22Rv1 (cell line): Measurements from ENCODE around the gene ARHGAP26.

Experiments
- CTCF ChIP-seq: fragments of 450-650 bp; IDR thresholded peaks from 2 replicates; pipeline ENCODE4 v1.5.1; 2017; ENCODE audit warnings: mild to moderate bottlenecking
- ZFX ChIP-seq: fragments of 450-650 bp; IDR thresholded peaks from 2 replicates; pipeline ENCODE4 v1.6.1; 2017; ENCODE audit warnings: antibody characterized with exemption, borderline replicate concordance

DNA sequence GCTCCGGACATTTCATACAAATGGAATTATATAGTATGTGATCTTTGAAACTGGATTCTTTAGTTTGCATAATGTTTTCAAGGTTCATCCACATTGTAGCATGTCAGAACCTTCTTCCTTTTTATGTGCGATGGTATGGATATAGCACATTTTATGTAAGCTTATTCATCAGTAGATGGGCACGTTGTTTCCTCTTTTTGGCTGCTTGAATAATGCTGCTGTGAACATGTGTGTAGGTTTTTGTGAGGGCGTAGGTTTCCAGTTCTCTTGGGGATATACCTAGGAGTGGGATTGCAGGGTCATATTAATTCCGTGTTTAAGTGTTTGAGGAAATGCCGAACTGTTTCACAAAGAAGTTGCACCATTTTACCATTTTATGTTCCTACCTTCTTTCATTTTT is 445.5 kb downstream of the ARHGAP26 start:
- no peak for TF ChIP-seq CTCF
- no peak for TF ChIP-seq ZFX
